ENCODE data around the gene PNMA1.

PNMA1 gene

GRCh38 chr14:73700325-73700724 lies 13.9 kb downstream of the PNMA1 start:
- TF ChIP-seq CTCF (conservative IDR thresholded peaks at IDR 0.05; ENCODE audit: control insufficient read depth, insufficient read depth, low read depth, low read length): no peak

DNA sequence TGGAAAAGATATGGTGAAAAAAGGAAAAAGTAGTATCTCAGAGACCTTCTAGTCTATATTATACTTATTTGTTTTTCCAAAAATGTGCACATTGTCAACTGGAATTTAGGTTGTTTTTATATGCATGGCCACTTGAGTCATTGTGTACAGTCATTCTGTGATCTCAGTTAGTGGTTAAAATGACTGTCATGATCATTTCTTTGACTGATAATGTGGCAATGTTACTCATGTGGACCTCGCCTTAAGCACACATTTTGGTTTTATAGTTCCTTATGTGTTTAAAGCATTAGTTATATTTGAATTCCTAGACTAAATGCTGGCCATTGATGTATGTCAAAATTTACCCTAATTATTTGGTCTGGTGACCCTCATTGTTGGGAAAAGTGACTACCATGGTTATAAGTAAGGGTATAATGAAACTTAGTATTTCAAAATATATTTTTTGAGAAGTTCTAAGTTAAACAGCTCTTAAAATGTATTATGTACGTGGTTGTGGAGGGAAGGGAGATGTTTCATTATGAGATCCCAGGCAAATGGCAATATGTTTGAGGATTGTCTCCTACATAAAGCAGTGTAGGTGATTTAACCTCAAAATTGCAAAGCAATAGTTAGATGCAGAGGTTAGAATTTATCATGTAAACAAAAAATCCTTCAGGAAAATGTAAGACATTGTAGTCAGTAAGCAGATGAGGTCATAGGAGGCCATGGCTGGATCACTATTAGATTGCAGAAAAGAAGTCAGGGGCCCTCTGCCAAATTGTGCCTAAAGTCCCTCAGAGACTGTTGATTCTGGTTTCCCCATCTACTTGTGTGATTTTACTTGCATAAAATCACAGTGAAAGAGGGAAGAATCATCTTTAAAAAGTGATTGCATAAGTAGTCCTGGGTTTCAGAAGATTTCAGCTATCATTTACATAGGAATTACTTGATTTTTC lies 17.5 kb downstream of the PNMA1 start:
- no peak overlapping the region for H3K4me3 ChIP-seq (ENCODE audit: control insufficient read depth, low read depth, low read length)
- TF ChIP-seq CTCF (conservative IDR thresholded peaks at IDR 0.05; ENCODE audit: control insufficient read depth, insufficient read depth, low read depth, low read length): no peak
- DNase-seq (ENCODE audit: low read depth): peak; percentile 90

More at GRCh38 chr14:73700325-73700724, 13.9 kb downstream of the PNMA1 start:
- DNase-seq (ENCODE audit: low read depth): no peak
- no peak overlapping the region for H3K4me3 ChIP-seq (ENCODE audit: control insufficient read depth, low read depth, low read length)

GRCh38 chr14:73695997-73696396 lies 18.2 kb downstream of the PNMA1 start:
- no peak for TF ChIP-seq CTCF (conservative IDR thresholded peaks at IDR 0.05; ENCODE audit: control insufficient read depth, insufficient read depth, low read depth, low read length)
- DNase-seq (ENCODE audit: low read depth): no peak
- no peak overlapping the region for H3K4me3 ChIP-seq (ENCODE audit: control insufficient read depth, low read depth, low read length)

- no peak for TF ChIP-seq CTCF (conservative IDR thresholded peaks at IDR 0.05; ENCODE audit: control insufficient read depth, insufficient read depth, low read depth, low read length)
- DNase-seq (ENCODE audit: low read depth): no peak
- H3K4me3 ChIP-seq (ENCODE audit: control insufficient read depth, low read depth, low read length): no peak overlapping the region
Measured at GRCh38 chr14:73695082-73695481, 19.1 kb downstream of the PNMA1 start.

DNA sequence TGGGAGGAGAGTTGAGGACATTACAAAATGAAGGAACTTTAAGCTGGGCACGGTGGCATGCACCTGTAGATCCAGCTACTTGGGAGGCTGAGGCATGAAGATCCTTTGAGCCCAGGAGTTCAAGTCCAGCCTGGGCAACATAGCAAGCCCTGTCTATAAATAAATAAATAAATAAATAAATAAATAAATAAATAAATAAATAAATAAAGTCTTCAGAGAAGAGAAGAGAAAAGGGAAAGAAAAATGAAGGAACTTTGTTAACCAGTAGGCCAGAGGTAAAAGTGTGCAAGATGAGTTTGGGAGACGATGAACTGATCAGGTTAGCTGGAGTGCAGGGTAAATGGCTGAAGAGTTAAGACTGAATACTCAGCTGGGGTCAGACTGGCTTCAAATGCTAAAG lies 20.1 kb downstream of the PNMA1 start:
- H3K4me3 ChIP-seq (ENCODE audit: control insufficient read depth, low read depth, low read length): no peak overlapping the region
- no peak for TF ChIP-seq CTCF (conservative IDR thresholded peaks at IDR 0.05; ENCODE audit: control insufficient read depth, insufficient read depth, low read depth, low read length)
- no peak for DNase-seq (ENCODE audit: low read depth)

- H3K4me3 ChIP-seq (ENCODE audit: control insufficient read depth, low read depth, low read length): no peak overlapping the region
- TF ChIP-seq CTCF (conservative IDR thresholded peaks at IDR 0.05; ENCODE audit: control insufficient read depth, insufficient read depth, low read depth, low read length): no peak
- no peak for DNase-seq (ENCODE audit: low read depth)
Measured at GRCh38 chr14:73686901-73687300, 27.3 kb downstream of the PNMA1 start.
